ENCODE measurements around the gene CPNE5.

GRCh38 chr6:36691612-36692011 is 147.6 kb downstream of the CPNE5 start:
- no peak for TF ChIP-seq CTCF (IDR thresholded peaks at IDR 0.05)
- TF ChIP-seq POLR2A (IDR thresholded peaks at IDR 0.05), result no peak

Data from vagina (tissue), 2 donors.